Measurements from ENCODE around the gene USF1. TPM values are rescaled to one million over a fixed set of nuclear protein-coding genes. Genes with fewer than 3 reads are reported as not detected.

Gene USF1
- total RNA-seq, 2 donors from 2014 or later = 32.7 to 46.5 TPM

DNA sequence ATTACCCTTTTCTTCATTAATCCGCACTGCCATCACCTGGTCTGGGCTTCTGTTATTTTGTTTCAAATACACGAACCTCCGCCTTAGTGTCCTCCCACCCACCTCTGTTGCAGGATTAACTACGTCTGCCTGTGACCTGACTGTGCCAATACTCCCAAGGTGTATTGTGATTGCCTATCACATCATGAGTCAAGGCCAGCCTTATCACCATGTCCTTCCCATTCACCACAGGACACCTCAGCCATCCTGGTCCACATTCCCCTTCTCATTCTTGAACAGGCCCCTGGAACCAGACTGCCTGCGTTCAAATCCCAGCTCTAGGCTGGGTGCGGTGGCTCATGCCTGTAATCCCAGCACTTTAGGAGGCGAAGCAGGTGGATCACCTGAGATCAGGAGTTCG is 39.2 kb downstream of the USF1 start:
- intact Hi-C loops (cut with DNase I) = no loop called here
- Histone ChIP-seq H3K4me1 (peaks cover 16% of the 10 kb centered on the region), H3K4me3 (no peak overlapping the region), H3K27me3 (no peaks in the 10 kb centered on the region), H3K9me3 (no peaks in the 10 kb centered on the region), H3K36me3 (replicated peaks in 1 of 2; ENCODE audit: insufficient read depth in 1 of 2, low read depth in 2 of 2) (no peaks in the 10 kb centered on the region), H3K27ac (no peak overlapping the region)
- DNase-seq (no peak), ATAC-seq (no peak)
- WGBS, 2 donors = 85 to 86% methylated on average over 8 of the region's 8 CpGs
- no peak for TF ChIP-seq POLR2A (IDR thresholded peaks at IDR 0.05)
- no peak for TF ChIP-seq CTCF (IDR thresholded peaks at IDR 0.05)

GRCh38 chr1:161001525-161001924 is 44.3 kb downstream of the USF1 start:
- no peak for DNase-seq
- peaks cover 15 to 19% of the 10 kb centered on the region in 2 donors for H3K36me3 ChIP-seq (replicated peaks in 1 of 2; ENCODE audit: insufficient read depth in 1 of 2, low read depth in 2 of 2)
- no peak overlapping the region for H3K4me3 ChIP-seq
- no peak for ATAC-seq
- no peak overlapping the region for H3K27ac ChIP-seq
- TF ChIP-seq POLR2A (IDR thresholded peaks at IDR 0.05) (no peak), CTCF (IDR thresholded peaks at IDR 0.05) (no peak)
- no peaks in the 10 kb centered on the region for H3K9me3 ChIP-seq
- peaks cover 10% of the 10 kb centered on the region for H3K4me1 ChIP-seq
- no peaks in the 10 kb centered on the region for H3K27me3 ChIP-seq
- WGBS, 2 donors = 77 to 79% methylated on average over 5 of the region's 5 CpGs
- intact Hi-C loops (cut with DNase I) = no loop called here

DNA sequence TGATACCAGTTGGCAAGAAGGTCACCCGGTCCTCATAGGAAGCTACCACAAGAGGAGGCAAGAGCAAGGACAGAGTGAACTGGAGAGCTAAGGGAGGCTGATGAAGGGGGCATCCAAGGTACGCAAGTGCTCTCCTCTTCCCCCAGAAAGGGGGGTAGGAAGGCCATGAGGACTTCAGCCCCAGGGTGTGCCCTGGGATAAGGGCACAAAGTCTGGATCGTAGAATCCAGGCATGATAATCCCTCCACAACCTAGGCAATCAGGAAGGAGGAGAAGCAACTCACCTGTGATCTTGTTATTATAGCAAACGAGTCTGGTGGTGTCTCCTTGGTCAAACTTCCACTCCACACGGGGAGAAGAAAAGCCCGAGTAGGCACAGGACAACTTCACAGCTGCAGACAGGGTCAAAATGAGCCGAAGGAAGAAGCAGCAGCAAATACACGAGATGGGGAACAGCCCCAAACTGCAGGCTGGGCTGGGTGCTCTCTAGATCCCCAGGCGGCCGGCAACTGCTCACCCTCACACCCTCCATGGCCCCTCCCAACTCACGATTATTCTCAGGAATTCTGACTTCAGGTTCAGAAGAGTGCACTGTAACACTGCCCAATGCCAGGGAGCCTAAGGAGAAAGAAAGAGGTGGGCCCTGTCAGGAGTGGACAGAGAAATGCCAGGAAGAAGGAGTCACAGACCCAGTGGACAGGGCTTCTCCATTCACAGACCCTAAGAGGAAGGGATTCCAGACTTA is 44.9 kb downstream of the USF1 start:
- intact Hi-C loops (cut with DNase I) = no loop called here
- 79 to 91% methylated on average over 6 to 11 of the region's 11 CpGs for WGBS, 2 donors
- TF ChIP-seq POLR2A (IDR thresholded peaks at IDR 0.05) (no peak), CTCF (IDR thresholded peaks at IDR 0.05) (no peak)
- peaks cover 8% of the 10 kb centered on the region for H3K4me1 ChIP-seq
- ATAC-seq (no peak), DNase-seq (no peak)
- peaks cover 15 to 19% of the 10 kb centered on the region in 2 donors for H3K36me3 ChIP-seq (replicated peaks in 1 of 2; ENCODE audit: insufficient read depth in 1 of 2, low read depth in 2 of 2)
- H3K27me3 ChIP-seq = no peaks in the 10 kb centered on the region
- no peaks in the 10 kb centered on the region for H3K9me3 ChIP-seq
- H3K4me3 ChIP-seq = no peak overlapping the region
- H3K27ac ChIP-seq = no peak overlapping the region

DNA sequence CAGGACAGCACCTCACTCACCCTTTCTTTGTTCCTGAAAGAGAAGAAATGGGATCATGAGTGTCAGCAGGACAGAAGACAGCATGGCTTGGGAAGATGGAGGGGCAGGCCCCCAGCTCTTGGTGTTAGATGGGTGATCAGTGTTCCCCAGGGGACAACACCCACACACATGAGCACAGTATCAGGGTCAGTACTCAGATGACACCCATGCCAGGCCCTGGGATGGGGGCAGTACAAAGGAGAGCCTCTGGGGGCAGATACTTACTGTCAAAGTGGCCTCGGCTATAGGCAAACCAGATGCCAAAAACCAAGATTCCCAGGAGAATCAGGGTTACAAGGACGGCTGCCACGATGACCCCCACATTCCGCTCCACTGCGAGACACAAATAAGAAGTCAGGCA is 46.4 kb downstream of the USF1 start:
- Histone ChIP-seq H3K27me3 (no peaks in the 10 kb centered on the region), H3K36me3 (replicated peaks in 1 of 2; ENCODE audit: insufficient read depth in 1 of 2, low read depth in 2 of 2) (peaks cover 15 to 19% of the 10 kb centered on the region in 2 donors), H3K4me3 (no peak overlapping the region), H3K4me1 (peaks cover 8% of the 10 kb centered on the region), H3K27ac (no peak overlapping the region), H3K9me3 (no peaks in the 10 kb centered on the region)
- intact Hi-C loops (cut with DNase I) = loop anchor here (10.0 kb wide), 1 partner anchor 95 kb away; the partner anchor contains the start of gene KLHDC9
- no peak for DNase-seq
- TF ChIP-seq CTCF (IDR thresholded peaks at IDR 0.05) (no peak), POLR2A (IDR thresholded peaks at IDR 0.05) (no peak)
- no peak for ATAC-seq
- WGBS, 2 donors = 85 to 87% methylated on average over 5 of the region's 5 CpGs
